ENCODE results near the gene EDC4.

Gene EDC4

DNA sequence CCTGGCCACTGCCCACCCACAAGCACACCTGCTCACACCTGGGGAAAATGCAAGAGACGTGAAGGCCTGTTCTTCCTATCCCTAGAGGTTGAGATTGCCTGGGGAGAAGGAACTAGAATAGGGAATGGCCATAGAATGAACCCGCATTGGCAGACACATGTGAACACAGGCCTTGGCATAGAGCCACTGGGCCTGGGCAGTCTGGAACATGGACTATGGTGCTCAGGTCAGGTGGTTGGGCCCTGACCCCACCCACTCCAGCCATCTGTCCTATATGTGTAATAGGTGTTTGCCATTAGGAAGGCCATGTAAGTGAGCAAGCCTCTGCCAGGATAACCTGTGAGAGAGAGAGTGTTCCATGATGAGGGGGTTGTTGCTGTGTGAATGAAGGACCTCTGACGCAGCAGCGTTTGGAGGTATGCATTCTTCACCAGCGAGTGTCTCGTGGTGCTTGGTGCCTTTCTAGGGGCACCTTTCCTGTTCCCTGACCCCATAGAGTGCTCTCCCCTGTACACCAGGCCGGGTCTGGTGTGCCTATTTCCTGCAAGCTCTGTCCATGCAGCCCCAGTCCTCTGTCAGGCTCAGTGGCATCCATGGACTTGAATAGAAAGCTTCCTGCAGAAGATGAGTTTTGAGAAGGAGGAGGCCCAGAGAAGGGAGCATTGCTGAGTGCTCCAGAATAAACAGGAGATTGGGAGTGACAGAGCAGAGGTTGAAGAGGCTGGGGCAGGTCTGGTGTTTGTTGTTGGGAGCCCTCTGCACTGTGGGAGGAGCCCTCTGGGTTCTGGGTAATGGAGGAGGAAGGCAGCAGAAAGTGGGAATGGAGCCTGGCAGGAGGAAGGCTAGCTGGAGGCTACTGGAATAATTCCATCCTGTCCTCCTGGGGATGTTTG lies 43.2 kb downstream of the EDC4 start:
- no peak for DNase-seq

DNA sequence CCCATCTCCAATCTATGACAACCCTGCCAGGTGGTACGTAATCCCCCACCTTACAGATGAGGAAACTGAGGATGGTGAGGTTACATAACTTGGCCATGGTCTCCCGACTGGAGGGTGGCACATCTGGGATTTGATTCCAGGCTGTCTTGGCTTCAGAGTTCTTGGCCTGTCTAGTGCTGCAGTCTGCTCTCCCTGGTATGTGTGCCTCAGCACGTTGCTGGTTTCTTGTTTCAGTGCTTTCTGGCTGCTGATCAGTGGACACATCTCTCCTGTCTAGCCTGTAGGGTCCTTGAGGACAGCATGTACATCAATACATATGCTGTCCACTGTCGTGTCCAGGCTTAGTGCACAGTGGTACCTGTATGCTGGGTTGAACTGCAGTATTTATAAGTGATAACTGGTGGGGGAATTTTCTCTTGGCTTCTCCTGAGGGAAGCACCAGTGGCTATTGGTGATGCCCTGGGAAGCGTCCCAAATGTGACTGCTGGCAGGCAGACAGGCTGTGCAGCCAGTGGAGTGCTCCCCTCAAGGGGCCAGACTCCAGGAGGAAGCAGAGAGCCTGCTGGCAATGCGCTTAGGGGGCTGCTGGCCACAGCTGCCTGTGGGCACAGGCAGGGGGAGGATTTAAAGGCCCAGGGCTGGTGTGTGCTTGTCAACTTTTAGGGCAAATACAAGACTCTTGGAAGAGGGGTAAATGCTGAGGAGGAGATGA lies 44.4 kb downstream of the EDC4 start:
- peak; percentile 55 for DNase-seq

DNA sequence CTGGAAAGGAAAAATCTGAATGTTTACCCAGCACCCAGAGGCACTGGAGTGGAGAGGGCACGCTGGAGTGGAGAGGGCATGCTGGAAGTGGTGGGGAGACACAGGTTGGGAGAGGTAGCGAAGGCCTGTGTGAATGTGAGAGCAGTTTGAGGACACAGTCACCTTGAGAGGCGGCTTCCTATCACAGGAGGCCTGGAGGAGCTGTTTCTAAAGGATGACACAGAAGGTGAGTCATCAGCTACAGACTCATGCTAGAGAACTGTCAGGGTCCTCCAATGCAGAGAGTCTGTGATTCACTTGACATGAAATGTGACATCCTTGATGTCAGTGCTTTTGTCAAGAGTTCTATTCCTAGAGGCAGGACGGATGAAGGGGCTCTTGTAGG lies 45.0 kb downstream of the EDC4 start:
- DNase-seq: peak; percentile 74

DNA sequence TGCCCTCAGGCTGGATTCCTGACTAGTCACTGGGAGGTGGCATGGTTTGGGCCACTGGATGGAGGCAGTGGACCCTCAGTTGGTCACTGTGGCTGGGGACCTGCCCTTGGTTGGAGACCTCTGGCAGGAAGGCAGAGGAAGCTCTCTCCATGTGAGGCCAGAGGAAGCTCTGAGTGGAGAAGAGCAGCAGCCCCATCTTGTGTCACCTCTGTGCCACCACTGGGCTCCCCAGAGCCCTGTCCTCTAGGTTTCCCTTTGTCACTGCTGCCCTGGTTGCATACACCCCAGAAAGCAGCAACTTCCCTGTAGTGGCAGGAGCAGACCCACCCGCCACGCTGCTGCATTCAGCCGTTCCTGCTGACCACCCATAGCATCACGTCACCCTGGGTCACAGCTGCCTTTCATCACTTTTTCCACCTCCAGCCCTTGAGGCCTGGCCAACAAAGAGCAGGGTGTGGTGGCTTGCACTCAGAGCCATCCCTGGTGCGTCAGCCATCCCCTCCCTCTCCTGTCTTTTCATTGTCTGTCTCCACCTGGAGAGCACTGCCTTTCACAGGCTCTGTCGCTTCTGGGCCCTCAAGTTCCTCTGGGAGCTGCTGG lies 46.9 kb downstream of the EDC4 start:
- DNase-seq: no peak

DNA sequence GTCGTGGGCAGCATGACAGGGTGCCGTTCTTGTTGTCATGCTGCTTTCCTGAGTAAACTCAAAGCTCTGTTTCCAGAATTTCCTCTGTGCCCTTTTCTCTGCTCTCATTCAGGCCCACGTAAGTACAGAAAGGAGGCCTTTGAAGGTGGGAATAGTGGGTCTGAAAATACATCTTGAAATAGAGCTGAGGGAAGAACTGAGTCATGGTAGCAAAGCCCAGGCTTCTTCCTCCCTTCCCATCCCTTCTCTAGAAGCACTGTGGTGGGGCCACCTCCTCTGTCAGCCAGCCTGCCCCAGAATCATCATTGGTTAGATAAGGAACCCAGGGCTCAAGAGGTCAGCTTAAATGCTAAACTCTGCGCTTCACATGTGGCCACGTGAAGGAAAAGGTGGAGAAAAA lies 49.4 kb downstream of the EDC4 start:
- no peak for DNase-seq

DNA sequence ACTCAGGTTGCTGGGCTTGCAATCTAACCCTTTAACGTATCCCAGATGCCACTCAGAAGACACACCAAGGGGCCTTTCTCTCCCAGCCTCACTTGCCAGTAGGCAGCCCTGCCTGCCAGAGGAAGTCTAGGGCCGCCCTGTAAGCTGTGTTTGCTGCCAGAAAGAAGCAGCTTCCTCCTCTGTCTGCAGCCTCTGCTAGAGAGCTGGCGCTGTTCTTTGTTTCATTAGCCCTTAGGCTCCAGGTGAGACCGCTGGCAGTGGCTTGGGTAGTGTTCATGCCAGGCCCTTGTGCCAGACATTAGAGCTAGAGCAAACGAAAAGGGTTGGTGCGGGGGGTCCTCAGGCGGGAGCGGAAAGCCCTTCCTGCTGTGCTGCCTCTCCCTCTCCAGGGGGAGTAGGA lies 49.9 kb downstream of the EDC4 start:
- no peak for DNase-seq

DNA sequence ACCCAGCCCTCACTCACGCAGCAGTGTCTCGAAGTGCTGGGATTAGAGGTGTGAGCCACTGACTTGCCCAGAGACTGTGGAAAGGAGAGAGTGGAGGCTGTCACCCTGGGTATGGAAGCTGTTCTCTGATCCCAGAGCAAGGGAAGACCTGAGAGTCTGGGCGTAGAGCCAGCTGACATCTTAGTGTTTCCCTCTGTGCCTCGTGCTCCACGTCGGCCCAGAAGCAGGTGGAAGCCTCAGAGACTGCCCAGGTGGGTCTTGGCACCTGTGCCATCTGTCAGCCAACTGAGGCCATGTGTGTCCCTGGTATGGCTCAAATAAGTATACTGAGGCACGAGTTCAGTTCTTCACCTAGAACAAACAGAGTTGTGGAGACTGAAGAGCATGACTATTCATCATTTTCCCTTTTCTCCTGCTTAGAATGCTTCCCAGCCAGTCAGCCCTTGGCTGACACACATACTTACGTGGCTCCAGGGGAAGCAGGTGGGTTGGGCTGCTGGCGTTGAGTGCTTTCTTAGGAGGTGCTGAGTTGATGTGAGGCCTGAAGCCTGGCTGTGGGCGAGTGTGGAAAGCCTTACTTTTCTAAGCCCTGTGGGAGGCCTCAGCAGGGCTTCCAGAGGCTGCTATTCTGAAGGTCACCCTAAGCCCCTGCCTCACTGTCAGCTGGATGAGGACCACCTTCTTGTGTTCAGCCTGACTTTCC lies 50.7 kb downstream of the EDC4 start:
- DNase-seq: no peak

DNA sequence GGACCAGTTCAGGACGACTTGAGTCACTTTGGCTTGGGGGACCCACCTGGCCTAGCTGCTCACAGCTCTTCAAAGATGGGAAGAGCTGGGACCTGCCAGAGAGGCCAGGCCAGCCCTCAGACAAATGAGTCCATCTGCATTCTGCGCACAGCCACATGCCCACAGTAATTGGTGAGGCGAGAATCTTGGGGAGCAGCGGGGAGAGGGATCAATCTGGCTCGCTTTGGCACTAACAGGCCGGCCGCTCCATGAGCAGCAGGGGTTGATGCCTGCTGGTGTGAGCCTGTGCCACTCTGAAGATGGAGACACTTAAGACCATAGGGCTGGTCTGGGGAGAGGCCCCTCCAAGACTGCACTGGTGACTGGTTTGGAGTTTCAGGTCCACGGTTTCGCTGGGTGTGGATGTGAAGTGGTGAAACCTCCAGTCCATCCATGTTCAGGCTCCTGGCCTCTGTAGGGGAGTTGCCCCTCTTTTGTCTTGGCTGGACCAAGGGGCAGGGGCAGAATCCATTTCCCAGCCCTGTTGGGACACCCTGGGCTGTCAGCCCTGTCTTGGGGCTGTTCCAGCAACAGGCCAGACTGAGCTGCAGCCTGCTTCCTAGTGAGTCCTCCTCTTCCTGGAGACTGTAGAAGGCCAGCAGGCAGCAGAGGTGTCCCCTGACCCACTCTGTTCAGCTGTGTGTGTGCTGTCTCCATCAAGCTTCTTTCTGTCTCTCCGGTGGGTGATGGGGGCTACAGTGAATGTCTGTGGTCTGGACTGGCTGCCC lies 51.5 kb downstream of the EDC4 start:
- DNase-seq: peak; percentile 49

DNA sequence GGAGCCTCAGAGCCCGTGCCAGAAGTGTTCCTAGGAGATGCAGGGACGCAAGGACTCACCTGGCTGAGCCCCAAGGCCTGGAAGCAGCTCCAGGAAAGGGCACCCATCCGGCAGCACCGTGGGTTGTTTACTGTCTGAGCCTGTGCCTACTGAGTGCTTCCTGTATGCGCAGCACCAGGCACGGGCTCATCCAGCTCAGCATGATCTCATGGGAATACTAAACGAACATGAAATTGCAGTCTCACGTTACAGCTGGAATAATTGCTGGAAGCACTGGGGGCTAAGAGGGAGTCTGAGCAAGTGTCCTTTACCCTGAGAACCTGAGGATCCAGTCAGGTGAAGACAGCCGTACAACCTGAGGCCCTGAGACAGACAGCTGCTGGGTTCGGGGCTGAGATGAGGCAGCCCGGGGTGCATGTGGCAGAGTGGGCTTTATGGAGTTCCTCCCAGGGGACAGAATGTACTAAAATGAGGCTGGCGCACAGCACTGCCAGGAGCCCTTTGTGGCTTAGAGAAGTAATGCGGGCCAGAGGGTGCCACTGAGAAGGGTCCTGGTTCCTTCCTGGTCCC lies 53.4 kb downstream of the EDC4 start:
- peak; percentile 53 for DNase-seq

- DNase-seq: no peak
These were observed 54.5 kb downstream of the EDC4 start for GRCh38 chr16:67927131-67927941.

DNA sequence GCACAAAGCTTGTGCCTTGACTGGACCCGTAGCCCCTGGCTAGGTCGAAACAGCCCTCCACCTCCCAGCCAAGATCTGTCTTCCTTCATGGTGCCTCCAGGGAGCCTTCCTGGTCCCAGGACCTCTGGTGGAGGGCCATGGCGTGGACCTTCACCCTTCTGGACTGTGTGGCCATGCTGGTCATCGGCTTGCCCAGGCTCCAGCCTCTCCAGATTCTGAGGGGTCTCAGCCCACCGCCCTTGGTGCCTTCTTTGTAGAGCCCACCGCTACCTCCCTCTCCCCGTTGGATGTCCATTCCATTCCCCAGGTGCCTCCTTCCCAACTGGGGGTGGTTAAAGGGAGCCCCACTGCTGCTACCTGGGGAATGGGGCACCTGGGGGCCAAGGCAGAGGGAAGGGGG lies 55.3 kb downstream of the EDC4 start:
- no peak for DNase-seq

GRCh38 chr16:67928561-67929364 lies 55.9 kb downstream of the EDC4 start:
- peak; percentile 88 for DNase-seq

GRCh38 chr16:67930191-67930590 lies 57.3 kb downstream of the EDC4 start:
- no peak for DNase-seq

GRCh38 chr16:67930678-67931211 lies 57.9 kb downstream of the EDC4 start:
- no peak for DNase-seq
